Activated naive CD8-positive, alpha-beta T cell treated with anti-CD3 and anti-CD28 coated beads, Interleukin-2, amount 10 ng/mL, durations not matched to agents 7 days and 5 days (primary cell): Measurements from ENCODE around the gene BCO1. TPM values are rescaled to one million over a fixed set of nuclear protein-coding genes. Genes with fewer than 3 reads are reported as not detected.

Source experiments
- ATAC-seq: fragments of 150-1000 bp; cut with Tn5 transposase; one replicate; pipeline ENCODE4 v1.10.0; 2021; ENCODE audit warnings: low read depth, moderate library complexity
- POLR2A ChIA-PET: fragments of 350-600 bp; sonication (Branson Sonifier 250); formaldehyde crosslinking; loops from one replicate; lab custom pipeline; 2021; ENCODE audit warnings: antibody characterized with exemption; lab: Charles Lee
- DNase-seq: peaks from one replicate; pipeline ENCODE4 v3.0.0; 2021
- H3K27ac Mint-ChIP-seq: one replicate; pipeline ENCODE4 v1.8.0; 2022; ENCODE audit warnings: mild to moderate bottlenecking, mixed read lengths
- H3K27me3 Mint-ChIP-seq: one replicate; pipeline ENCODE4 v1.8.0; 2022; ENCODE audit warnings: mild to moderate bottlenecking, moderate library complexity, mixed read lengths
- H3K36me3 Mint-ChIP-seq: one replicate; pipeline ENCODE4 v1.8.0; 2021; ENCODE audit warnings: mild to moderate bottlenecking, mixed read lengths
- H3K4me1 Mint-ChIP-seq: one replicate; pipeline ENCODE4 v1.8.0; 2021; ENCODE audit warnings: mixed read lengths
- H3K4me3 Mint-ChIP-seq: one replicate; pipeline ENCODE4 v1.8.0; 2022; ENCODE audit warnings: mild to moderate bottlenecking, moderate library complexity, mixed read lengths
- H3K9me3 Mint-ChIP-seq: one replicate; pipeline ENCODE4 v1.8.0; 2021; ENCODE audit warnings: mixed read lengths
- total RNA-seq, 2 experiments: library from RNA; stranded (reverse); gene quantifications; one replicate each; pipeline ENCODE4 v1.2.3, GENCODE V29; 2021

Gene BCO1
- total RNA-seq, 2 experiments from 2014 or later = not detected

- Mint-ChIP-seq H3K27ac (no peak overlapping the region), H3K27me3 (no peaks in the 10 kb centered on the region), H3K4me3 (no peak overlapping the region), H3K9me3 (no peaks in the 10 kb centered on the region), H3K4me1 (no peaks in the 10 kb centered on the region), H3K36me3 (no peaks in the 10 kb centered on the region)
- DNase-seq (no peak), ATAC-seq (no peak)
- POLR2A ChIA-PET = no interaction called here
Observed at GRCh38 chr16:81243942-81244341, 5.5 kb downstream of the BCO1 start.

- Mint-ChIP-seq H3K27ac (no peak overlapping the region), H3K4me1 (no peaks in the 10 kb centered on the region), H3K27me3 (no peaks in the 10 kb centered on the region), H3K36me3 (no peaks in the 10 kb centered on the region), H3K4me3 (no peak overlapping the region), H3K9me3 (no peaks in the 10 kb centered on the region)
- POLR2A ChIA-PET = no interaction called here
- DNase-seq (no peak), ATAC-seq (no peak)
Observed at GRCh38 chr16:81251871-81252270, 13.4 kb downstream of the BCO1 start.

- Mint-ChIP-seq H3K9me3 (no peaks in the 10 kb centered on the region), H3K4me3 (no peak overlapping the region), H3K4me1 (no peaks in the 10 kb centered on the region), H3K27me3 (no peaks in the 10 kb centered on the region), H3K27ac (no peak overlapping the region), H3K36me3 (no peaks in the 10 kb centered on the region)
- ATAC-seq (no peak), DNase-seq (no peak)
- POLR2A ChIA-PET = no interaction called here
Observed at GRCh38 chr16:81253141-81253540, 14.7 kb downstream of the BCO1 start.

- DNase-seq = no peak
- POLR2A ChIA-PET = no interaction called here
- Mint-ChIP-seq H3K27me3 (peaks cover 4% of the 10 kb centered on the region), H3K36me3 (no peaks in the 10 kb centered on the region), H3K9me3 (no peaks in the 10 kb centered on the region), H3K4me3 (no peak overlapping the region), H3K4me1 (no peaks in the 10 kb centered on the region), H3K27ac (no peak overlapping the region)
- ATAC-seq = no peak
Observed at GRCh38 chr16:81254922-81255526, 16.5 kb downstream of the BCO1 start.

- H3K4me3 Mint-ChIP-seq = no peak overlapping the region
- H3K27me3 Mint-ChIP-seq = peaks cover 10% of the 10 kb centered on the region
- ATAC-seq (no peak), DNase-seq (no peak)
- H3K9me3 Mint-ChIP-seq = no peaks in the 10 kb centered on the region
- H3K4me1 Mint-ChIP-seq = no peaks in the 10 kb centered on the region
- no peak overlapping the region for H3K27ac Mint-ChIP-seq
- no peaks in the 10 kb centered on the region for H3K36me3 Mint-ChIP-seq
- POLR2A ChIA-PET = no interaction called here
Observed at GRCh38 chr16:81259916-81260315, 21.4 kb downstream of the BCO1 start.

- Mint-ChIP-seq H3K4me1 (no peaks in the 10 kb centered on the region), H3K27me3 (peaks cover 10% of the 10 kb centered on the region), H3K4me3 (no peak overlapping the region), H3K27ac (no peak overlapping the region), H3K9me3 (peaks cover 5% of the 10 kb centered on the region), H3K36me3 (no peaks in the 10 kb centered on the region)
- ATAC-seq (no peak), DNase-seq (no peak)
- POLR2A ChIA-PET = interaction anchor here (0.6 kb wide), 1 partner anchor 461 kb away, joined by 3 read pairs; no protein-coding TSS in a partner anchor
Observed at GRCh38 chr16:81261049-81261648, 22.7 kb downstream of the BCO1 start.

GRCh38 chr16:81263470-81264220 is 25.2 kb downstream of the BCO1 start:
- Mint-ChIP-seq H3K36me3 (no peaks in the 10 kb centered on the region), H3K27ac (no peak overlapping the region), H3K9me3 (peaks cover 5% of the 10 kb centered on the region), H3K4me1 (peaks cover 4% of the 10 kb centered on the region), H3K27me3 (peaks cover 10% of the 10 kb centered on the region), H3K4me3 (no peak overlapping the region)
- no peak for ATAC-seq
- DNase-seq = no peak
- POLR2A ChIA-PET = no interaction called here

- POLR2A ChIA-PET = no interaction called here
- H3K36me3 Mint-ChIP-seq = no peaks in the 10 kb centered on the region
- ATAC-seq (no peak), DNase-seq (no peak)
- peaks cover 5% of the 10 kb centered on the region for H3K9me3 Mint-ChIP-seq
- no peak overlapping the region for H3K27ac Mint-ChIP-seq
- H3K4me3 Mint-ChIP-seq = no peak overlapping the region
- H3K4me1 Mint-ChIP-seq = peaks cover 4% of the 10 kb centered on the region
- peaks cover 12% of the 10 kb centered on the region for H3K27me3 Mint-ChIP-seq
Observed at GRCh38 chr16:81264386-81264785, 25.9 kb downstream of the BCO1 start.

GRCh38 chr16:81265052-81265451 is 26.6 kb downstream of the BCO1 start:
- Mint-ChIP-seq H3K4me3 (no peak overlapping the region), H3K36me3 (no peaks in the 10 kb centered on the region), H3K27ac (no peak overlapping the region), H3K4me1 (peaks cover 4% of the 10 kb centered on the region), H3K9me3 (peaks cover 5% of the 10 kb centered on the region), H3K27me3 (peaks cover 8% of the 10 kb centered on the region)
- DNase-seq = no peak
- no peak for ATAC-seq
- POLR2A ChIA-PET = no interaction called here

- DNase-seq (no peak), ATAC-seq (no peak)
- POLR2A ChIA-PET = interaction anchor here (0.7 kb wide), 1 partner anchor 230 kb away, joined by 3 read pairs; the partner anchor contains the start of gene ATMIN
- H3K36me3 Mint-ChIP-seq = no peaks in the 10 kb centered on the region
- H3K4me3 Mint-ChIP-seq = no peak overlapping the region
- H3K27ac Mint-ChIP-seq = no peak overlapping the region
- peaks cover 5% of the 10 kb centered on the region for H3K9me3 Mint-ChIP-seq
- peaks cover 4% of the 10 kb centered on the region for H3K4me1 Mint-ChIP-seq
- H3K27me3 Mint-ChIP-seq = peaks cover 7% of the 10 kb centered on the region
Observed at GRCh38 chr16:81265658-81266451, 27.4 kb downstream of the BCO1 start.

- Mint-ChIP-seq H3K9me3 (peaks cover 5% of the 10 kb centered on the region), H3K27ac (no peak overlapping the region), H3K4me3 (no peak overlapping the region), H3K4me1 (peaks cover 4% of the 10 kb centered on the region), H3K27me3 (peaks cover 7% of the 10 kb centered on the region), H3K36me3 (no peaks in the 10 kb centered on the region)
- DNase-seq (no peak), ATAC-seq (peak; percentile 45)
- POLR2A ChIA-PET = interaction anchor here (0.7 kb wide), 1 partner anchor 231 kb away, joined by 3 read pairs; the partner anchor contains the start of gene ATMIN
Observed at GRCh38 chr16:81266680-81267095, 28.2 kb downstream of the BCO1 start.

- ATAC-seq = no peak
- peaks cover 5% of the 10 kb centered on the region for H3K9me3 Mint-ChIP-seq
- POLR2A ChIA-PET = no interaction called here
- peaks cover 4% of the 10 kb centered on the region for H3K4me1 Mint-ChIP-seq
- H3K27ac Mint-ChIP-seq = no peak overlapping the region
- no peak overlapping the region for H3K4me3 Mint-ChIP-seq
- peaks cover 5% of the 10 kb centered on the region for H3K27me3 Mint-ChIP-seq
- H3K36me3 Mint-ChIP-seq = no peaks in the 10 kb centered on the region
- no peak for DNase-seq
Observed at GRCh38 chr16:81268509-81268908, 30.0 kb downstream of the BCO1 start.

GRCh38 chr16:81273223-81273950 is 34.9 kb downstream of the BCO1 start:
- H3K27ac Mint-ChIP-seq = no peak overlapping the region
- H3K36me3 Mint-ChIP-seq = no peaks in the 10 kb centered on the region
- H3K4me1 Mint-ChIP-seq = no peaks in the 10 kb centered on the region
- no peak overlapping the region for H3K4me3 Mint-ChIP-seq
- H3K9me3 Mint-ChIP-seq = no peaks in the 10 kb centered on the region
- H3K27me3 Mint-ChIP-seq = peaks cover 2% of the 10 kb centered on the region
- DNase-seq (no peak), ATAC-seq (no peak)
- POLR2A ChIA-PET = no interaction called here
